DOHH2 (cell line): Measurements from ENCODE around the gene CHCHD3.
"Not testable (repeated sequence)": the region's sequence is repeated elsewhere in the genome, so short reads cannot be mapped to it uniquely, and the experiment has no call there.

ENCODE experiments used
- H3F3A ChIP-seq: fragments of 200-600 bp; sonication (generic), shearing (Covaris generic); 2 replicates; pipeline ENCODE4 v1.6.0; 2016; ENCODE audit warnings: antibody characterized with exemption, mild to moderate bottlenecking; ENCODE audit not compliant: control insufficient read depth, insufficient read depth
- H3K27ac ChIP-seq: fragments of 200-600 bp; sonication (generic); 2 replicates; pipeline ENCODE4 v1.5.1; 2014; ENCODE audit warnings: low read depth, mild to moderate bottlenecking, low read length, moderate library complexity
- H3K27me3 ChIP-seq: fragments of 200-600 bp; sonication (generic); 2 replicates; pipeline ENCODE4 v1.6.1; 2014; ENCODE audit warnings: mild to moderate bottlenecking, low read length, mixed read lengths; ENCODE audit not compliant: control insufficient read depth
- H3K36me3 ChIP-seq: fragments of 200-600 bp; sonication (generic); 2 replicates; pipeline ENCODE4 v1.6.1; 2014; ENCODE audit warnings: mild to moderate bottlenecking, low read length, moderate library complexity, mixed read lengths; ENCODE audit not compliant: control insufficient read depth
- H3K4me1 ChIP-seq: fragments of 200-600 bp; sonication (generic); 2 replicates; pipeline ENCODE4 v1.6.1; 2014; ENCODE audit warnings: mild to moderate bottlenecking, low read length, mixed read lengths; ENCODE audit not compliant: control insufficient read depth
- H3K4me2 ChIP-seq: fragments of 200-600 bp; sonication (generic); 2 replicates; pipeline ENCODE4 v1.6.0; 2014; ENCODE audit warnings: mild to moderate bottlenecking, low read length, moderate library complexity
- H3K4me3 ChIP-seq: fragments of 200-600 bp; sonication (generic); 2 replicates; pipeline ENCODE4 v1.5.1; 2014; ENCODE audit warnings: mild to moderate bottlenecking, low read length, mixed read lengths
- H3K79me2 ChIP-seq: fragments of 200-600 bp; sonication (generic); 2 replicates; pipeline ENCODE4 v1.6.1; 2014; ENCODE audit warnings: mild to moderate bottlenecking, low read length, mixed read lengths; ENCODE audit not compliant: control insufficient read depth
- H3K9me2 ChIP-seq: fragments of 200-600 bp; sonication (generic); replicated peaks from 2 replicates; pipeline ENCODE4 v1.6.1; 2014; ENCODE audit warnings: mild to moderate bottlenecking, low read length, mixed read lengths; ENCODE audit not compliant: control insufficient read depth
- H3K9me3 ChIP-seq: fragments of 200-600 bp; sonication (generic); 2 replicates; pipeline ENCODE4 v1.6.1; 2014; ENCODE audit warnings: antibody characterized with exemption, low read length, mixed read lengths; ENCODE audit not compliant: control insufficient read depth, insufficient read depth
- H4K20me1 ChIP-seq: fragments of 200-600 bp; sonication (generic); 2 replicates; pipeline ENCODE4 v1.6.0; 2014; ENCODE audit warnings: low read depth, mild to moderate bottlenecking, antibody characterized with exemption, low read length, moderate library complexity; ENCODE audit not compliant: control insufficient read depth, insufficient read depth
- EZH2phosphoT487 ChIP-seq: fragments of 200-600 bp; sonication (generic); IDR thresholded peaks from 2 replicates; pipeline ENCODE4 v1.6.1; 2017; ENCODE audit warnings: borderline replicate concordance, mild to moderate bottlenecking, antibody characterized with exemption, low read length, moderate library complexity, mixed read lengths
- TF ChIP-seq, protein P1 (sequence below): fragments of 200-600 bp; sonication (generic); IDR thresholded peaks from one replicate; pipeline ENCODE4 v1.5.1; 2014; ENCODE audit warnings: antibody characterized with exemption, mild to moderate bottlenecking, low read depth, low read length; ENCODE audit not compliant: poor library complexity, severe bottlenecking

CHCHD3 gene

DNA sequence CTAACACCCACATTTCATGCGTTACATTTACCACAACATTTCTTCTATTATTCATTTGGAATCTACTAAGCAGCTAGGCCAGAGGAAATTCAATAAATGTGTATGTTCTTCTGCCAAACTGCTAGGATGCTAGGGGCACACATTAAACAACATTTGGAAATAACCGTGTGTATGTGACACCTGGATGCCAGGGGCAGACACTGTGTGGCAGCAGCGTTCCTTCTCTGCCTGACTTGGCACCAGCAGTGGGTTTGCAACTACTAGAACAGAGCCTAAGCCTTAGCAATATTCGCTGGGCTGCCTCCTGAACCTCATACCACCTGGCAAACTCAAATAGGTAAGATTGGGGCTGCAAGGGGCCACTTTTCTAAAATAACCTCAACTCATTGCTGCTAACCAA lies 182.1 kb downstream of the CHCHD3 start:
- no peaks in the 10 kb centered on the region for H4K20me1 ChIP-seq
- no peak overlapping the region for H3K4me3 ChIP-seq
- no peaks in the 10 kb centered on the region for H3K27me3 ChIP-seq
- no peaks in the 10 kb centered on the region for H3K4me1 ChIP-seq
- no peak overlapping the region for H3K27ac ChIP-seq
- no peak for TF ChIP-seq EZH2phosphoT487
- TF ChIP-seq, protein P1, sequence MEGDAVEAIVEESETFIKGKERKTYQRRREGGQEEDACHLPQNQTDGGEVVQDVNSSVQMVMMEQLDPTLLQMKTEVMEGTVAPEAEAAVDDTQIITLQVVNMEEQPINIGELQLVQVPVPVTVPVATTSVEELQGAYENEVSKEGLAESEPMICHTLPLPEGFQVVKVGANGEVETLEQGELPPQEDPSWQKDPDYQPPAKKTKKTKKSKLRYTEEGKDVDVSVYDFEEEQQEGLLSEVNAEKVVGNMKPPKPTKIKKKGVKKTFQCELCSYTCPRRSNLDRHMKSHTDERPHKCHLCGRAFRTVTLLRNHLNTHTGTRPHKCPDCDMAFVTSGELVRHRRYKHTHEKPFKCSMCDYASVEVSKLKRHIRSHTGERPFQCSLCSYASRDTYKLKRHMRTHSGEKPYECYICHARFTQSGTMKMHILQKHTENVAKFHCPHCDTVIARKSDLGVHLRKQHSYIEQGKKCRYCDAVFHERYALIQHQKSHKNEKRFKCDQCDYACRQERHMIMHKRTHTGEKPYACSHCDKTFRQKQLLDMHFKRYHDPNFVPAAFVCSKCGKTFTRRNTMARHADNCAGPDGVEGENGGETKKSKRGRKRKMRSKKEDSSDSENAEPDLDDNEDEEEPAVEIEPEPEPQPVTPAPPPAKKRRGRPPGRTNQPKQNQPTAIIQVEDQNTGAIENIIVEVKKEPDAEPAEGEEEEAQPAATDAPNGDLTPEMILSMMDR: no peak
- H3K9me3 ChIP-seq: no peaks in the 10 kb centered on the region
- H3K4me2 ChIP-seq: no peak overlapping the region
- H3F3A ChIP-seq: no peaks in the 10 kb centered on the region
- no peaks in the 10 kb centered on the region; the same call in 1 of the 2 replicates for H3K36me3 ChIP-seq
- H3K9me2 ChIP-seq: no peaks in the 10 kb centered on the region
- no peaks in the 10 kb centered on the region for H3K79me2 ChIP-seq

DNA sequence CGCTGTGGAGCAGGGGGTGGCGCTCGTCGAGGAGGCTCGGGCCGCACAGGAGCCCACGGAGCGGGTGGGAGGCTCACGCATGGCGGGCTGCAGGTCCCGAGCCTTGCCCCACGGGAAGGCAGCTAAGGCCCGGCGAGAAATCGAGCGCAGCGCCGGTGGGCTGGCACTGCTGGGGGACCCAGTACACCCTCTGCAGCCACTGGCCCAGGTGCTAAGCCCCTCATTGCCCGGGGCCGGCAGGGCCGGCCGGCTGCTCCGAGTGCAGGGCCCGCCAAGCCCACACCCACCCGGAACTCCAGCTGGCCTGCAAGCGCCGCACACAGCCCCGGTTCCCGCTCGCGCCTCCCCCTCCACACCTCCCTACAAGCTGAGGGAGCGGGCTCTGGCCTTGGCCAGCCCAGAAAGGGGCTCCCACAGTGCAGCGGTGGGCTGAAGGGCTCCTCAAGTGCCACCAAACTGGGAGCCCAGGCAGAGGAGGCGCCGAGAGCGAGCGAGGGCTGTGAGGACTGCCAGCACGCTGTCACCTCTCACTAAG lies 183.2 kb downstream of the CHCHD3 start:
- H3K9me2 ChIP-seq, H4K20me1 ChIP-seq, H3K9me3 ChIP-seq, H3K4me3 ChIP-seq, H3K36me3 ChIP-seq, H3F3A ChIP-seq, H3K4me2 ChIP-seq, H3K4me1 ChIP-seq, H3K27me3 ChIP-seq, H3K27ac ChIP-seq, H3K79me2 ChIP-seq: not testable (repeated sequence)

- H3K27me3 ChIP-seq: no peaks in the 10 kb centered on the region
- H3K4me1 ChIP-seq: no peaks in the 10 kb centered on the region
- peaks cover 6% of the 10 kb centered on the region for H3K36me3 ChIP-seq
- no peaks in the 10 kb centered on the region for H3K79me2 ChIP-seq
- no peaks in the 10 kb centered on the region for H3F3A ChIP-seq
- no peaks in the 10 kb centered on the region for H4K20me1 ChIP-seq
- no peak overlapping the region for H3K27ac ChIP-seq
- peaks cover 16% of the 10 kb centered on the region; the same call in 1 of the 2 replicates for H3K9me3 ChIP-seq
- no peak overlapping the region for H3K4me2 ChIP-seq
- no peaks in the 10 kb centered on the region for H3K9me2 ChIP-seq
- no peak overlapping the region for H3K4me3 ChIP-seq
- no peak for TF ChIP-seq EZH2phosphoT487
- TF ChIP-seq, protein P1: no peak
These were observed 184.7 kb downstream of the CHCHD3 start for GRCh38 chr7:132897093-132897687.

- Histone ChIP-seq H3K79me2 (no peaks in the 10 kb centered on the region), H3K27ac (no peak overlapping the region), H3K9me2 (no peaks in the 10 kb centered on the region), H3F3A (no peaks in the 10 kb centered on the region), H3K4me2 (no peak overlapping the region), H3K9me3 (peaks cover 16% of the 10 kb centered on the region; the same call in 1 of the 2 replicates), H3K36me3 (peaks cover 6% of the 10 kb centered on the region), H3K27me3 (no peaks in the 10 kb centered on the region), H3K4me1 (no peaks in the 10 kb centered on the region), H4K20me1 (no peaks in the 10 kb centered on the region), H3K4me3 (no peak overlapping the region)
- TF ChIP-seq, protein P1: no peak
- no peak for TF ChIP-seq EZH2phosphoT487
These were observed 186.7 kb downstream of the CHCHD3 start for GRCh38 chr7:132895231-132895630.
